H1 (cell line): ENCODE measurements around the gene ADIPOR2. TPM values are rescaled to one million over a fixed set of nuclear protein-coding genes. Genes with fewer than 3 reads are reported as not detected.

Experiments used
- MAFK ChIP-seq: IDR thresholded peaks from 2 replicates; pipeline ENCODE4 v1.6.1; 2012; ENCODE audit warnings: low read depth, mild to moderate bottlenecking, improper control_type of control experiment, low read length
- SP4 ChIP-seq: IDR thresholded peaks from 2 replicates; pipeline ENCODE4 v1.6.1; 2012; ENCODE audit warnings: low read length, inconsistent platforms
- polyA plus RNA-seq, 7 experiments: library from polyadenylated mRNA; depleted of rRNA in 3 of 7; stranded (reverse) in 5 of 7; unstranded in 2 of 7; fragments of >200 nt in 5 of 7; fragments of 200-250 nt in 2 of 7; gene quantifications; 1 replicate in 5 of 7; 2 replicates in 1 of 7; 4 replicates in 1 of 7; pipeline versions ENCODE4 v1.2.1 to v1.2.3, GENCODE V29; 2011 to 2013; ENCODE audit warnings: missing spikeins in 2 of 7, mixed read lengths in 2 of 7
- total RNA-seq: library from RNA; stranded (reverse); fragmentation: NEBNext Ultra II Directional; extraction: Animal tissue kit (Norgen Biotek cat#: 25700); gene quantifications from 2 replicates; pipeline ENCODE4 v1.2.1, GENCODE V29; 2021

The ADIPOR2 gene
- total and polyA plus RNA-seq, 2 of the 8 experiments (the other 6 are each of a cell fraction or from before 2014, with no cell fraction given) = 17.5 to 50.8 TPM

- no peak for TF ChIP-seq SP4
- no peak for TF ChIP-seq MAFK
These were observed 35.9 kb downstream of the ADIPOR2 start (continued) for GRCh38 chr12:1726753-1727152.
